A673 (cell line): ENCODE measurements around the gene MYLK2.

ENCODE experiments used
- CTCF ChIP-seq: fragments of 300-800, 200-600 bp; sonication (generic); conservative IDR thresholded peaks from 2 replicates; pipeline ENCODE4 v1.5.1; 2017; ENCODE audit warnings: low read depth, mild to moderate bottlenecking, antibody characterized with exemption, low read length, moderate library complexity, mixed read lengths
- EZH2 ChIP-seq: fragments of 200-600 bp; sonication (generic); IDR thresholded peaks from 2 replicates; pipeline ENCODE4 v1.6.1; 2017; ENCODE audit warnings: borderline replicate concordance, low read depth, mild to moderate bottlenecking, mixed read lengths, antibody characterized with exemption, low read length; ENCODE audit not compliant: poor library complexity, severe bottlenecking

- peak; percentile 99 for TF ChIP-seq CTCF
- TF ChIP-seq EZH2: no peak
Measured at GRCh38 chr20:31822421-31823330, 3.5 kb downstream of the MYLK2 start.
